ENCODE measurements around the gene TMTC4. TPM values are rescaled to one million over a fixed set of nuclear protein-coding genes. Genes with fewer than 3 reads are reported as not detected.

TMTC4 gene
- total RNA-seq, 2 donors from 2014 or later: 8.2 to 17.9 TPM

DNA sequence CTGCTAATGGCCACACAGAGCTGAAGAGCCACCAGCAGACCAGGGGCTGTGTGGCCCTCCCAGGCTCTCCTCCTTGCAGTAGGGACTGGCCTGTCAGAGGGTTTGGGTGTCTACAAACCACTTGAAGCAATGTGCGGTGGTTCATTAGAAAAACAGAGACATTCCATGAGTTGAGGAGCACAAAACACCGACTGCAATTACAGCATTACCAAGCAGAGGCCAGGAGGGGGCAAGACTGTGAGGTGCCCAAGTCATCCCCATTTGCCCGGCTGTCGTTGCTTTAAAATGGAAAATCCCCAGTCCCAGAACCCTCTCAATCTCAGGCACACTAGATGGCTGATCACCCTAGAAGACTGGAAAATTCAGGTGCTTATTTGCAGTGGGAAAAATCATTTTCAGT lies 15.0 kb downstream of the TMTC4 start:
- Histone ChIP-seq H3K4me1 (ENCODE audit: control insufficient read depth in 1 of 2, low read depth in 2 of 2) (no peaks in the 10 kb centered on the region), H3K27ac (no peak overlapping the region), H3K4me3 (no peak overlapping the region), H3K27me3 (replicated peaks; ENCODE audit: insufficient read depth) (no peaks in the 10 kb centered on the region), H3K9me3 (no peaks in the 10 kb centered on the region), H3K36me3 (peaks cover 17% of the 10 kb centered on the region)
- ATAC-seq (ENCODE audit: insufficient number of reproducible peaks, low FRiP score, low read depth) (no peak), DNase-seq (ENCODE audit: low spot score) (no peak)
- TF ChIP-seq CTCF (IDR thresholded peaks at IDR 0.05): no peak

DNA sequence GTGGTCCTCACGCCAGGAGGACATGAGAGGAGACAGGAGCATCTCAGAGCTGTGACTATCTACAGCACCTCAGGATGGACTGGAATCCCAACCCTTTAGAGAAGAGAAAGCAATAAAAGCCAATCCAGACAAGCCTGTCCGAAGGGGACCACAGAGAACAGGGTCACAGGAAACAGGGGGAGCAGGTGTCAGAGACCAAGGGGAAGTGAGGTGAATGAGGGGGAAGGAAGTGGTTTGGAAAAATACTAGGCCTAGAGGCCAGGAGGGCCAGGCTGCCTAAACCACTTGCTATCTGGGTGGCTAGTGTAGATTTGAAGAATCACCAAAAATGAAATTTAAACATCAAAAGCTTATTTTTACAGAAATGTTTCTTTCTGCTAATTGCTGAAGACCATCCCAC lies 16.2 kb downstream of the TMTC4 start:
- Histone ChIP-seq H3K27me3 (replicated peaks; ENCODE audit: insufficient read depth) (no peaks in the 10 kb centered on the region), H3K27ac (no peak overlapping the region), H3K9me3 (no peaks in the 10 kb centered on the region), H3K4me3 (no peak overlapping the region), H3K36me3 (peaks cover 22% of the 10 kb centered on the region), H3K4me1 (ENCODE audit: control insufficient read depth in 1 of 2, low read depth in 2 of 2) (no peaks in the 10 kb centered on the region)
- ATAC-seq (ENCODE audit: insufficient number of reproducible peaks, low FRiP score, low read depth): no peak
- TF ChIP-seq CTCF (IDR thresholded peaks at IDR 0.05): no peak
- no peak for DNase-seq (ENCODE audit: low spot score)

- ATAC-seq (ENCODE audit: insufficient number of reproducible peaks, low FRiP score, low read depth): no peak
- no peaks in the 10 kb centered on the region for H3K27me3 ChIP-seq (replicated peaks; ENCODE audit: insufficient read depth)
- H3K4me1 ChIP-seq (ENCODE audit: control insufficient read depth in 1 of 2, low read depth in 2 of 2): no peaks in the 10 kb centered on the region
- H3K9me3 ChIP-seq: no peaks in the 10 kb centered on the region
- no peak overlapping the region for H3K4me3 ChIP-seq
- H3K27ac ChIP-seq: no peak overlapping the region
- DNase-seq (ENCODE audit: low spot score): no peak
- no peak for TF ChIP-seq CTCF (IDR thresholded peaks at IDR 0.05)
- peaks cover 19% of the 10 kb centered on the region for H3K36me3 ChIP-seq
These were observed 16.7 kb downstream of the TMTC4 start for GRCh38 chr13:100657881-100658315.

- no peak overlapping the region for H3K4me3 ChIP-seq
- no peak for ATAC-seq (ENCODE audit: insufficient number of reproducible peaks, low FRiP score, low read depth)
- H3K27me3 ChIP-seq (replicated peaks; ENCODE audit: insufficient read depth): no peaks in the 10 kb centered on the region
- no peaks in the 10 kb centered on the region for H3K9me3 ChIP-seq
- no peak for DNase-seq (ENCODE audit: low spot score)
- no peak overlapping the region for H3K27ac ChIP-seq
- no peak for TF ChIP-seq CTCF (IDR thresholded peaks at IDR 0.05)
- H3K36me3 ChIP-seq: peaks cover 10% of the 10 kb centered on the region
- no peaks in the 10 kb centered on the region for H3K4me1 ChIP-seq (ENCODE audit: control insufficient read depth in 1 of 2, low read depth in 2 of 2)
These were observed 22.1 kb downstream of the TMTC4 start for GRCh38 chr13:100652510-100652909.

- ATAC-seq (ENCODE audit: insufficient number of reproducible peaks, low FRiP score, low read depth): no peak
- H3K27me3 ChIP-seq (replicated peaks; ENCODE audit: insufficient read depth): no peaks in the 10 kb centered on the region
- TF ChIP-seq CTCF (IDR thresholded peaks at IDR 0.05): no peak
These were observed 24.3 kb downstream of the TMTC4 start for GRCh38 chr13:100650326-100650725.

More at GRCh38 chr13:100650326-100650725, 24.3 kb downstream of the TMTC4 start:
- DNase-seq (ENCODE audit: low spot score): no peak
- Histone ChIP-seq H3K4me1 (ENCODE audit: control insufficient read depth in 1 of 2, low read depth in 2 of 2) (no peaks in the 10 kb centered on the region), H3K9me3 (no peaks in the 10 kb centered on the region), H3K36me3 (peaks cover 7% of the 10 kb centered on the region), H3K4me3 (no peak overlapping the region), H3K27ac (no peak overlapping the region)
